DLD1 (cell line): ENCODE data around the gene PHF2.

Experiments
- in situ Hi-C: cut with HindIII; loops from 2 replicates; pipeline ENCODE4 v1.10.0; 2017; ENCODE audit warnings: low sequenced_read_pairs

The PHF2 gene

GRCh38 chr9:93648181-93648580 lies 71.8 kb downstream of the PHF2 start:
- in situ Hi-C loops, result no loop called here

DNA sequence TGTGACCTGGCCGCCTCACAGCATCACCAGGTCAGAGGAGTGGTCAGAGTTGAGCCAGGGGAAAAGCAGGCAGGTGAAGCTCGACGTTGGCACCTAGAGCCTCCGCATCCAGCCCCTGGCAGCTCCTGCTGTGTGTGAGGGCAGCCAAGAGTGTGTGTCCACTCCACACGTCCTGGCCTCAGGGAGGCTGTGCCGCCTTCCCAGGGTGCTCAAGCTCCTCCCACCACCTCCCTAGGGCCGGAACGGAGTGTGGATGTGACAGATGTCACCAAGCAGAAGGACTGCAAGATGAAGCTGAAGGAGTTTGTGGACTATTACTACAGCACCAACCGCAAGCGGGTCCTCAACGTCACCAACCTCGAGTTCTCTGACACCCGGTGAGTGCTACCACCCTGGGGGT lies 72.5 kb downstream of the PHF2 start:
- in situ Hi-C loops, result no loop called here

- in situ Hi-C loops, result no loop called here
Observed at GRCh38 chr9:93649610-93650261, 73.4 kb downstream of the PHF2 start.

DNA sequence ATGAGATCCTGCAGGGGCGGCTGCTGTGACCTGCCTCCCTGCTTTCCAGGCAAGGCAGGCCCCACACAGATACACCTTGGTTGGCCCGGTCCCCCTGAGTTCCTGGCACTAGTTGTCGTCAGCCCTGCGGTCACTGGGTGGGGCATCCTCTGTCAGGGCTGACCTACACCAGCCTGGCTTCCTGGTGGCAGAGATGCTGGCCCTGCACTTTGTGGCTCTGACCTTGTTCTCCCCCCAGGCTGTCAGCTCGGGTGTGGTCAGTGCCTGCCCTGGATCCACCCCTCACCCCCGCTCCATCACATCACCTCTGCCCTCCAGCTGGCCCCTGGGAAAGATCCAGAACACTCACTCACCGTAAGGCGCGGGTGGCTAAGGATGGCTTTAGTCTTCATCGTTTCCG lies 74.1 kb downstream of the PHF2 start:
- in situ Hi-C loops, result no loop called here

- in situ Hi-C loops, result no loop called here
Observed at GRCh38 chr9:93651521-93651950, 75.2 kb downstream of the PHF2 start.

- in situ Hi-C loops, result no loop called here
Observed at GRCh38 chr9:93652604-93653592, 76.5 kb downstream of the PHF2 start.

GRCh38 chr9:93653760-93654159 lies 77.4 kb downstream of the PHF2 start:
- in situ Hi-C loops, result no loop called here

DNA sequence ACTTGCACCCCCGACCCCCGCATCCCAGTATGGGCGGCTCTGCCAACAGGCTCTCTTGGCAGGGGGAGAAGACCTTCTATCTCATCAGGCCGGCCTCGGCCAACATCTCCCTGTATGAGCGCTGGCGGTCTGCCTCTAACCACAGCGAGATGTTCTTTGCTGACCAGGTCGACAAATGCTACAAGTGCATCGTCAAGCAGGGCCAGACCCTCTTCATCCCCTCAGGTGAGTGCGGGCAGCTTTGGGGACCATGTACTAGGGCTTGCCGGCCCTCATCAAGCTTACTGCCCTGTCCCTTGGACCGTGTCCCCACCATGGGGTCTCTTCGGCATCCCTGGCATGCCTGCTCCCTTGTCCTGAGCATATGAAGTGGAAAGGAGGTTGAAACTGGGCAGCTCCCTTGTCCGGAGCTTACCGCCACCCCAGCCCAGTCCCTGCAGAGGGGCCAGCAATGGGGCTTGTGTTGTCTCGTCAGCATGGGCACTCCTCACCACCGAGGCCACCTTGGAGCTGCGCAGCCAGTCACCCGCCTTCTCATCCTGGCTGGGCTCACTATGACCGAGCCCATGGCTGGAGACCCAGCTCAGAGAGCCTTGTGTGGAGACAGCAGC lies 78.1 kb downstream of the PHF2 start:
- in situ Hi-C loops, result no loop called here

- in situ Hi-C loops, result no loop called here
Observed at GRCh38 chr9:93655621-93656425, 79.4 kb downstream of the PHF2 start.

GRCh38 chr9:93656426-93657239 lies 80.2 kb downstream of the PHF2 start:
- in situ Hi-C loops, result no loop called here

DNA sequence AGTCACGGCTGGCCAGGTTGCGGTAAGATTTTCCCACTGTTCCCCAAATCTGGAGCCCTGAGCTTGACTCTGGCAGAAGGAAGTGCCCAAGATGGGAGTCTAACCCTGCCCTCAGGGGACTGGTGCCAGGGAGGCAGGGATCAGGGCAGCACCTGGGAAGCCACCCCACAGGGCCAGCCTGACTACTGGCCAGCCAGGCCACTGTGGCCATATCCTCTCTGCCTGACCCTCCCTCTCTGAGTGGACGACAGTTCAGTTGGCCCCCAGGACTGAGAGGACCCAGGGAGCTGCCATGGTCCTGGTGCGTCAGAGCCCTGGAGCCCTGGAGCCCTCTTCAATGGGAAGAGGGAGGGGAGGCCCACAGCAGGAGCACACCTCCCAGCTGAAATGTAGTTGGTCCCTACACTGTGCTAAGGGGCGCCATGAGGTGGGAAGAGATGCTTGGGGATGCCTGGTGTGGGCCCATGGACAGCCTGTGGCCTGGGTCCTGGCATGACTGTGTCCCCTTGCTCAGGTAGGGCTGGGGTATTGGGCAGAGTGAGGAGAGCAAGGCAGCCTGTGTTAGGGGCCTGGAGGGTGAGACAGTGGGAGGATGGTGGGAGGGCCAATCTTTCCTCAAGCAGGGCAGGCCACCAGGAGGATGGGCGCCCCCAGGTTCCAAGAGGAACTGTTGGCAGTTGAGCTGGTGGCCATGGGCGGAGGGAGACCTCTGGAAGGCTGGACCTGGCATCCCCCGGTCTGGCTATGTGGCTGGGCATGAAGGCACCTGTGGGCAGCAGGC lies 81.1 kb downstream of the PHF2 start:
- in situ Hi-C loops, result no loop called here

DNA sequence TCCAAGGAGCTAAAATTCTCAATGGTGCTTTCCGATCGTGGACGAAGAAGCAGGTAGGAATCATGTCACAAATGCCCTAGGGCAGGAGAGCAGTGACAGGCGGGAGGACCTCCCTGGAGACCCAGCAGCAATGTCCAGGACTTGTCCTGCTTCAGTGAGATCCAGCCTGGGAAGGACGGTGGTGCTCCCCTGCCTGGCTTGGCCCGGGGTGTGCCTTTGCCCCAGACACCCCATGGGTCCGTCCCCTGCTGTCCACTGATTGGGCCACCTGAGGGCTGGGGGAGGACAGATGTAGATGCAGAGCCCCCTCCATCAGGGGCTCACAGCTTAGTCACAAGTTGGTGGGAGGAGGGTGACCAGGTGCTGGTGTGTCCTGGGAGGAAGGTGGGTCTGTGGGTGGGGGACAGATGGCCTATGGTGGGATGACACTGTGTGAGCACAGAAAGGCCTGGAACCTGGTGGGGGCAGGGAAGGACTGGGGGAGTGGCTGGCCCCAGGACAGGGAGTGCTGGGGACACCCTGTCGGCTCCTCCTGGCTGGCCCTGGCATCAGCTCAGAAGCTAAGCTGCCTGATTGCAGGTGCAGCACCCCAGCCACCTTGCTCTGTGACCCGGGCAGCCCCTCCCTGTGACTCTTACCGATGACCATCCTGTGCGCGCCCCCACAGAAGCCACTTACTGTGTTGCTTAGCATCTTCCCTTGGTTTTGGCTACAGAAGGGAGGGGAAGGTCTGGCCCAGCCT lies 82.0 kb downstream of the PHF2 start:
- in situ Hi-C loops, result no loop called here

DNA sequence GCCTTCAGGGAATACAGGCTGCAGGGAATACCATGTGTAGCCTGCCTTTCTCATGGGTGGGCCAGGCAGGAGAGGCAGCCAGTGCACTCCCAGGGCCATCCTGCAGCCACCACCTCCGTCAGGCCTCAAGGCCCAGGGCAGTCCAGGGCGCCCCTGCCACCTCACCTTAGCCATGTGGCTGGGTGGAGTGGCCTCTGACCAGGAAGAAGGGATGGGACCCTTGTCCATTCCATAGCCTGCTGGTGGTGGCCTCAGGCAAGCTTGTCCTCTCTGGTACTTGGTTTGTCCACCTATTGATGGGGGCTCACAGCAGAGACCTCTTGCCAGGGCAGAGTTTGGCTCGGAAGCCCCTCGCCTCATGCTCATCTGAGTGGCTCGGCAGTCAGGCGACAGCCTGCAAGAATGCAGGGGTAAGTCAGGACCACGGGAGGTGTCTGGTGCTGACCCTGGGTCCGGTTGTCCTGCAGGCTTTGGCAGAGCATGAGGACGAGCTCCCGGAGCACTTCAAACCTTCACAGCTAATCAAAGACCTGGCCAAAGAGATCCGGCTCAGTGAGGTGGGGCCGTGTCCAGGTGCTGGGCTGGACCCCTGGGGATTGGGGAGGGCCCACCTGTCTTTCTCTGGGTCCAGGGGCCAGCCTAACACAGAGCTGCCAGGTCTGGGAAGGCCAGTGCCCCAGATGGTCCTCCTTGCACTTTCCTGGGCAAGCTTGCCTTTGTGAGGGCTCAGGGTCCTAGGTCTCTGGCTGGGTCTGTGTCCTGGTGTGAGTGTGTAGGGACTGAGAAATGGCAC lies 82.9 kb downstream of the PHF2 start:
- in situ Hi-C loops, result no loop called here

DNA sequence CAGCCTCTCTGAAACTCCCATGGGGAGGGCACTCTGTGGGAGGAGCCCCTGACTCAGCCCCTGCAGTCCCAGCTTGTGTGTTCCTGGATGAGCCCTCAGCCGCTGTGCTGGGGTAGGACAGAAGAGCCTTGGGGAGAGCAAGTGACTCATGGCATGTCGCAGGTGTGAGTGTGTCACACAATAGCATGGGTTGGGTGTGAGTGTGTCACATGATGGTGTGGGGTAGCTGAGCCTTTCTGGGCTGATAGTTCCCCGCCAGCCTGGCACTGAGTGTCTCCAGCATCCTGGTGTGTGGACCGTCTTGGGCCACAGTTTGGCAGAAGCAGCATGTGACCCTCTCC lies 83.4 kb downstream of the PHF2 start:
- in situ Hi-C loops, result no loop called here

DNA sequence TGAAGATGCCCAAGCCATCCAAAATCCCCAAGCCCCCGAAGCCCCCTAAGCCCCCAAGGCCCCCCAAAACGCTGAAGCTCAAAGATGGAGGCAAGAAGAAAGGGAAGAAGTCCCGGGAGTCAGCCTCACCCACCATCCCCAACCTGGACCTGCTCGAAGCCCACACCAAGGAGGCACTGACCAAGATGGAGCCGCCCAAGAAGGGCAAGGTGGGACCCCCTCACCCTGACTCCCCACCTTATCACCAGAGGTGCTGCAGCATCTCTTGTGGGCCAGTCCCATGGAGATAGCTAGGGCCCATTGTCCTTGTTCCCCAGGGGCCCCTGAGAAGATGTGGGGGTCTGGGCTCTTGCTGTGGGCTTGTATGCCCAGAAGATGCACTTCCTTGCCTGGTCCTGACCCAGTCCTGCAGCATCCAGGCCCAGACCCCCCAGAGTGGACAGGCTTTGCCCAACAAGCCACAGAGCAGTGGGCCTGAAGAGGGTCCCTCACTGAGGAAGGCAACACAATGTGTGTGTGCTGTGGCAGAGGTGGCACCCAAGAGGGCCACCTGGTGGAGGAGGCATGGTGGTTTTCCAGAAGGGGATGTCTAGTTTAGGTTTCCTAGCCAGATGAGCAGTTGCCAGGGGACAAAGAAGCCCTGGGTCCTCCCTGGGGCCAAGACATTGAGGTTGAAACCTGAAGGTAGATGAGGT lies 84.1 kb downstream of the PHF2 start:
- in situ Hi-C loops, result no loop called here

DNA sequence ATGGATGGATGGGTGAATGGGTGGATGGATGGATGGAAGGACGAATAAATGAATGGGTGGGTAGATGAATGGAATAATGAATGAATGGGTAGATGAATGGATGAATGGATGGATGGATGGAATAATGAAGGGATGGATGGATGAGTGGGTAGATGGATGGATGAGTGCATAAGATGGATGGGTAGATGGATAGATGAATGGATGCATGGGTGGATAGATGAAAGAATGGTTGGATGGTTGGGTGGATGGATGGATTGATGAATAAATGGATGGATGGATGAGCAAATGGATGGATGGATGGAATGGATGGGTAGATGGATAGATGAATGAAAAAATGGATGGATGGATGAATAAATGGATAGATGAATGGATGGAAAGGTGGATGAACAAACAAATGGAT lies 85.2 kb downstream of the PHF2 start:
- in situ Hi-C loops, result no loop called here

GRCh38 chr9:93662016-93662638 lies 85.7 kb downstream of the PHF2 start:
- in situ Hi-C loops, result no loop called here
